SK-N-SH (cell line): ENCODE measurements around the gene ELAC1.

ENCODE experiments used
- EP300 ChIP-seq, 2 experiments: IDR thresholded peaks; 2 replicates each; pipeline versions ENCODE4 v1.4.0 to v1.6.1; 2012; ENCODE audit warnings: borderline replicate concordance in 1 of 2, low read depth in 1 of 2, low read length in 1 of 2
- GABPA ChIP-seq: IDR thresholded peaks from 2 replicates; pipeline ENCODE4 v1.4.0; 2012; ENCODE audit warnings: low read depth, mild to moderate bottlenecking
- MXI1 ChIP-seq: IDR thresholded peaks from 2 replicates; pipeline ENCODE4 v1.6.1; 2012; ENCODE audit warnings: mild to moderate bottlenecking, low read depth, low read length, improper control_type of control experiment
- POLR2AphosphoS5 ChIP-seq: IDR thresholded peaks from 2 replicates; pipeline ENCODE4 v1.6.1; 2012; ENCODE audit warnings: low read depth, low read length
- RCOR1 ChIP-seq: fragments of 150-350 bp; IDR thresholded peaks from 2 replicates; pipeline ENCODE4 v1.6.1; 2017; ENCODE audit warnings: antibody characterized with exemption, low read length
- REST ChIP-seq: IDR thresholded peaks from 2 replicates; pipeline ENCODE4 v1.6.1; 2012; ENCODE audit warnings: mild to moderate bottlenecking, low read depth, low read length, moderate library complexity
- SIN3A ChIP-seq: IDR thresholded peaks from 2 replicates; pipeline ENCODE4 v1.6.1; 2012; ENCODE audit warnings: low read depth, mild to moderate bottlenecking, low read length, moderate library complexity, borderline replicate concordance
- TAF1 ChIP-seq: IDR thresholded peaks from 2 replicates; pipeline ENCODE4 v1.6.1; 2012; ENCODE audit warnings: low read depth, mild to moderate bottlenecking, low read length, moderate library complexity, borderline replicate concordance
- TF ChIP-seq, protein P1 (sequence below): fragments of 200-600 bp; sonication (generic); IDR thresholded peaks from 2 replicates; pipeline ENCODE4 v1.6.1; 2017; ENCODE audit warnings: antibody characterized with exemption, mild to moderate bottlenecking, moderate library complexity

- TF ChIP-seq, protein P1, sequence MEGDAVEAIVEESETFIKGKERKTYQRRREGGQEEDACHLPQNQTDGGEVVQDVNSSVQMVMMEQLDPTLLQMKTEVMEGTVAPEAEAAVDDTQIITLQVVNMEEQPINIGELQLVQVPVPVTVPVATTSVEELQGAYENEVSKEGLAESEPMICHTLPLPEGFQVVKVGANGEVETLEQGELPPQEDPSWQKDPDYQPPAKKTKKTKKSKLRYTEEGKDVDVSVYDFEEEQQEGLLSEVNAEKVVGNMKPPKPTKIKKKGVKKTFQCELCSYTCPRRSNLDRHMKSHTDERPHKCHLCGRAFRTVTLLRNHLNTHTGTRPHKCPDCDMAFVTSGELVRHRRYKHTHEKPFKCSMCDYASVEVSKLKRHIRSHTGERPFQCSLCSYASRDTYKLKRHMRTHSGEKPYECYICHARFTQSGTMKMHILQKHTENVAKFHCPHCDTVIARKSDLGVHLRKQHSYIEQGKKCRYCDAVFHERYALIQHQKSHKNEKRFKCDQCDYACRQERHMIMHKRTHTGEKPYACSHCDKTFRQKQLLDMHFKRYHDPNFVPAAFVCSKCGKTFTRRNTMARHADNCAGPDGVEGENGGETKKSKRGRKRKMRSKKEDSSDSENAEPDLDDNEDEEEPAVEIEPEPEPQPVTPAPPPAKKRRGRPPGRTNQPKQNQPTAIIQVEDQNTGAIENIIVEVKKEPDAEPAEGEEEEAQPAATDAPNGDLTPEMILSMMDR = no peak
- no peak for TF ChIP-seq MXI1
- TF ChIP-seq GABPA = no peak
- no peak for TF ChIP-seq RCOR1
- no peak for TF ChIP-seq EP300 (IDR thresholded peaks at IDR 0.05; ENCODE audit: borderline replicate concordance in 1 of 2, low read depth in 1 of 2, low read length in 1 of 2)
- no peak for TF ChIP-seq POLR2AphosphoS5
- no peak for TF ChIP-seq SIN3A
- no peak for TF ChIP-seq TAF1
- no peak for TF ChIP-seq REST
These were observed 2.2 kb downstream of the ELAC1 start for GRCh38 chr18:50970006-50970405.
